Midbrain (tissue), 1 donor: ENCODE data around the gene ELAPOR1.

Experiments used
- DNase-seq: peaks from one replicate; lab custom pipeline; 2025; lab: John Stamatoyannopoulos, UW

Gene ELAPOR1, protein sequence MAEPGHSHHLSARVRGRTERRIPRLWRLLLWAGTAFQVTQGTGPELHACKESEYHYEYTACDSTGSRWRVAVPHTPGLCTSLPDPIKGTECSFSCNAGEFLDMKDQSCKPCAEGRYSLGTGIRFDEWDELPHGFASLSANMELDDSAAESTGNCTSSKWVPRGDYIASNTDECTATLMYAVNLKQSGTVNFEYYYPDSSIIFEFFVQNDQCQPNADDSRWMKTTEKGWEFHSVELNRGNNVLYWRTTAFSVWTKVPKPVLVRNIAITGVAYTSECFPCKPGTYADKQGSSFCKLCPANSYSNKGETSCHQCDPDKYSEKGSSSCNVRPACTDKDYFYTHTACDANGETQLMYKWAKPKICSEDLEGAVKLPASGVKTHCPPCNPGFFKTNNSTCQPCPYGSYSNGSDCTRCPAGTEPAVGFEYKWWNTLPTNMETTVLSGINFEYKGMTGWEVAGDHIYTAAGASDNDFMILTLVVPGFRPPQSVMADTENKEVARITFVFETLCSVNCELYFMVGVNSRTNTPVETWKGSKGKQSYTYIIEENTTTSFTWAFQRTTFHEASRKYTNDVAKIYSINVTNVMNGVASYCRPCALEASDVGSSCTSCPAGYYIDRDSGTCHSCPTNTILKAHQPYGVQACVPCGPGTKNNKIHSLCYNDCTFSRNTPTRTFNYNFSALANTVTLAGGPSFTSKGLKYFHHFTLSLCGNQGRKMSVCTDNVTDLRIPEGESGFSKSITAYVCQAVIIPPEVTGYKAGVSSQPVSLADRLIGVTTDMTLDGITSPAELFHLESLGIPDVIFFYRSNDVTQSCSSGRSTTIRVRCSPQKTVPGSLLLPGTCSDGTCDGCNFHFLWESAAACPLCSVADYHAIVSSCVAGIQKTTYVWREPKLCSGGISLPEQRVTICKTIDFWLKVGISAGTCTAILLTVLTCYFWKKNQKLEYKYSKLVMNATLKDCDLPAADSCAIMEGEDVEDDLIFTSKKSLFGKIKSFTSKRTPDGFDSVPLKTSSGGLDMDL

DNA sequence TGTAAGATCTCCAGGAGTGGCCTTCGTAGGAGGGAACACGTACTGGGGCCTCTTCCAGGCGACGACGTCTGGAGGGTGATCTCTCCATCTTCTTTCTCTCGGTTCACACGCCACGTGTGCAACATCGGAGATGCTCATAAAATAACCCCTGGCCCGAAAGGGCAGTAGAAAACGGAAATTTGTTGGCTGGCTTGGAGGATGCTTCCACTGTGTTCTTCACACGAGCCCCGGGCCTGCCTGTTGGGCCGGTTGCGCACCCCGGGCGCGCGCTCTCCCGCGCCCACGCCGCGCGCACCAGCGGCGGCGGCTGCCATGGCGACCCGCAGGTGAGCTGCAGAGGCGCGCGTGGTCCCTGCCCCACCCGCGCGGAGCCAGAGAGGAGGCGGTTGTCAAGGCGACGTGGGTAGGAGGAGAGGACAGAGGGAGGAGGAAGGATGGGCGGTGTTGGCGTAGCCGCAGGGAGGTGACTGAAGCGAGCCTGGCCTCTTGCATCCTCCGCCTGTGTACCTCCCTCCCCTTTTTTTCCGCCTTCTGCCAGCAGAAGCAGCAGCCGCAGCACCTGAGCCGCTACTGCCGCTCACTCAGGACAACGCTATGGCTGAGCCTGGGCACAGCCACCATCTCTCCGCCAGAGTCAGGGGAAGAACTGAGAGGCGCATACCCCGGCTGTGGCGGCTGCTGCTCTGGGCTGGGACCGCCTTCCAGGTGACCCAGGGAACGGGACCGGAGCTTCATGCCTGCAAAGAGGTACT lies at the start of gene ELAPOR1:
TSS of gene ELAPOR1 (plus strand) at position 526 of the 752 bp plus-strand sequence. CDS start at position 595, 69 bp downstream.
- peak; percentile 10 for DNase-seq

DNA sequence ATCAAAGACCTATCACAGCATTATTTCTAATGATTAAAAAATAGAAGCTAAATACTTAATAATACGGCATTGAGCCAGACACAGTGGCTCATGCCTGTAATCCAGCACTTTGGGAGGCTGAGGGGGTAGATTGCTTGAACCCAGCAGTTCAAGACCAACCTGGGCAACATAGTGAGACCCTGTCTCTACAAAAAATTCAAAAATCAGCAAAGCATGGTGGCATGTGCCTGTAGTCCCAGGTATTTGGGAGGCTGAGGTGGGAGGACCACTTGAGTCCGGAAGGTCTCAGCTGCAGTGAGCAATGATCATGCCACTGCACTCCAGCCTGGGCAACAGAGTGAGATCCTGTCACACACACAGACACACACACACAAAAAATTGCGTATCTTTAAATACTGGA lies 48.8 kb upstream of the ELAPOR1 start:
- no peak for DNase-seq

- no peak for DNase-seq
These were observed 46.0 kb upstream of the ELAPOR1 start for GRCh38 chr1:109067883-109068282.

- DNase-seq: no peak
These were observed 44.6 kb upstream of the ELAPOR1 start for GRCh38 chr1:109069294-109069693.

- DNase-seq: peak; percentile 97
These were observed 38.1 kb upstream of the ELAPOR1 start, which contains the start of gene TAF13 for GRCh38 chr1:109075531-109076490. Gene TAF13 (minus strand): TSS chr1:109076003. CDS start chr1:109075947, 56 bp downstream.

GRCh38 chr1:109078317-109078716 lies 35.6 kb upstream of the ELAPOR1 start:
- no peak for DNase-seq

DNA sequence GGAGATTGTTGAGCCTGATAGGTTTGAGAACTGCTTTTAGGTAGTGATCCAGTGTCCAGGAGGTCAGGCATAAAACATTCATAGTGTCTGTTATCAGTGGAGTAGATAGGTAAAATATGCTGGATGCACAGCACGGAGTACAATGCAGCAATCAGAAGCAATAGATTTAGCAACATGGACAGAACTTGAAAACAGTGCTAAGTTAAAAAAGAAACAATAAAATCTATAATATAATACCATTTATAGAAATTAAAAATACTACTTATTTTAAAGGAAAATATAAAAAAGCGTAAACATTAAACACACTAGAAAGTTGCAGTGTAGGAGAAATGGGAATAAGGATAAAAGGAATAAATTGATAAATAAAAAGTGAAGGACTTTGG lies 34.7 kb upstream of the ELAPOR1 start:
- no peak for DNase-seq

GRCh38 chr1:109080441-109081082 lies 33.4 kb upstream of the ELAPOR1 start:
- no peak for DNase-seq

- DNase-seq: no peak
These were observed 30.4 kb upstream of the ELAPOR1 start for GRCh38 chr1:109083501-109083900.

DNA sequence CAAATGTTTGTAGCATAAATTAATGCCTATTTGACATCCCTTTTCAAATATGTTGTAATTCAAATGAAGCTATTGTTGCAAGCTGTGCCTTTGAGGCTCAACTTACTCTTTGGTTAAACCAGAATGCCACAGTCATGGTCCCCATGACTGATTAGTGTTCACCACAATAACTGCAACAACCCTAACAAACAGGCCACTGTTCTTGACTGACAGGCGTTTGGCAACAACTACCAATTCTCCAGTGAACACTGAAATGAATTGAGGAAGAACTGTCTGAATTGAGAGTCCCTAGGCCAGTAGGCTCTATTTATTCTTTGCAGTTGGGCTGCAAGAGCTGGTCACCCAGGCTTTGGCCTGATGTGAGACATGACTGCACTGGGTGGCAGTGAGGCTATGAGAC lies 30.0 kb upstream of the ELAPOR1 start:
- peak; percentile 87 for DNase-seq

GRCh38 chr1:109084563-109085517 lies 29.1 kb upstream of the ELAPOR1 start:
- no peak for DNase-seq

DNA sequence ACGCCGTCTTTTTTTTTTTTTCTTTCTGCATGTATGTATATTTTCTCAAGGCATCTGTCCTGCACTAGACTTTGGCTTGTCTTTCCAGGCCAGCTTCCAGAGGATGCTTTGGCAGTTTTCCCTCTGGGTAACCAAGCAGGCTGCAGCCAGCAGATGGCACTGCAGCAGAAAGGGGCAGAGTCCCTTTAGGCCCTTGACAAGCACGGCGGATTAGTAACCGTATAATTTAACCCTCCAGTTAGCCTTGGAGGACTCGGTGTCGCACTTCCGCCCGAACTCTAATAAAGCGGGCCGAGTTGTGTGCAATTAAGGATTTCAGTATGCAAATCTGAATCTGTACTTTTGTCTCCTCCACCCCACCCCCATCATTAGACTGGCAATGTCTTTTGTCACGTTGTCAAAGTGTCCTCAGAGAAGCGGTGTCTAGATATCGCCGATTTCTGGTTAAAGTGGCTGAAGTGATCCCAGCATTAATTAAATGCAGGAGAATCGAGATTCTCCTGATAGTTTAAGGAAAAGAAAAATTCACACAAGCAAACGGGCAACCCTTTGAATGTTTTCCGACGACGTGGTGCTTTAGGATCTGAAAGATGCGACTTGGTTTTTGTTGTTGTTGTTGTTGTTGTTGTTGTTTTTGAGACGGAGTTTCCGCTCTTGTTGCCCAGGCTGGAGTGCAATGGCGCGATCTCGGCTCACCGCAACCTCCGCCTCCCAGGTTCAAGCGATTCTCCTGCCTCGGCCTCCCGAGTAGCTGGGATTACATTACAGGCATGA lies 24.5 kb upstream of the ELAPOR1 start:
- peak; percentile 92 for DNase-seq

- peak; percentile 95 for DNase-seq
These were observed 23.5 kb upstream of the ELAPOR1 start, which contains the start of gene TMEM167B for GRCh38 chr1:109090196-109091077. Gene TMEM167B (plus strand): TSS chr1:109090764. CDS start chr1:109090873, 109 bp downstream.

GRCh38 chr1:109091078-109091838 lies 22.7 kb upstream of the ELAPOR1 start:
- DNase-seq: no peak

- no peak for DNase-seq
These were observed 22.1 kb upstream of the ELAPOR1 start for GRCh38 chr1:109091839-109092193.

DNA sequence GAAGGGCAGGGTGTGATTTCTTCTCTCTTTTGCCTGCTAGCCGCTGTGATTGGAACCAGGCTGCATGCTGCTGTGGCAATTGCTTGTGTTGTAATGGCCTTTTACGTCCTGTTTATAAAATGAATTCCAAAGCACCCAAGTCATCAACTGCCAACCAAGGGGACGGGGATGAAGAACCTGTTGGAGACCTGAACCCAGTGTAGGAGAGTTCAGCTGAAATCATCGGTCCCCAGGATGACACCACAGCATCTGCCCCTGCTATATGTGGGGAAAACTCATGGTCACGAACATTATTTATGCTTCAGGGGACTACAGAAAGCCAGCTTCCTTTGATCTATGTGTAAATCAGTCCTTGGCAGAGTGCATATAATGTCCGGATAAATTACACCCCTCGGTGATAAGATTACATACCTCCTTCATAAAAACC lies 19.5 kb upstream of the ELAPOR1 start:
- DNase-seq: no peak
